IPS DF 19.7 (cell line): ENCODE results near the gene CRY2.
"Not testable (repeated sequence)": the region's sequence is repeated elsewhere in the genome, so short reads cannot be mapped to it uniquely, and the experiment has no call there.

Experiments used
- DNase-seq: peaks from one replicate; pipeline ENCODE4 v3.0.0-alpha.2; 2013; ENCODE audit warnings: low read depth, low spot score

Gene CRY2

DNA sequence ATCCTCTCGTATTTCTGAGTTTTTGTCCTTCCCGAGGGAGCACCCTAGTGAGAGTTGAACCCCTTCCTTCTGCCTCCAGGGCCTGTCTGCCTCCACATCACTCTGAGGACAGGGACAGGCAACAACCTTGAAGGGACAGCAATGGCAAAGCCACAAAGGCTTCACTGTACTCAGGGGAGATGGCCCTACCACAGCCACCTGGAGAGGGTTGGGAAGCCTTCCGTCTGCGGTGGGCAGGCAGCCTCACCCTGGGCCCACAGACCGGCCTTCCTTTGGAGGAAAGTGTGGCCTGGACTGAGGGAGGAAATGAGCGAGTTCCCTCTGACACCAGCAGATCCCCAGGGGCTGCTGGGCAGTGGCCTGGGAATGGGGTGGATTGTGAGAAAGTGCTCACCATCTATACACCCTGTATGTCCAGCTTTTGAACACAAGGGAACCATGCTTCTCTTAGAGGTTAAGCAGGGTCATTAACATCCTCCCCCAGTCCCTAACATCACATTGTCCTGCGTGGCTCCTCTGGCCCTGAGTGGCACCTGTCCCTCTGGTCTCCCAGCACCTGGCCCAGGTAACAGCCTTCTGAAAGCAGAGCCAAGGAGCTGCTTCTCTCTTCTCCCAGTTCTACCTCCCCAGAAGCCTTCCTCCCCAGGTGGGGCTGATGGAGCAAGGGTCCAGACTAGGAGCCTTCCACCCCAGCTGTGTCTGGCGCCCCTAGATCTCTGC is 35.5 kb upstream of the CRY2 start:
- DNase-seq: no peak

DNA sequence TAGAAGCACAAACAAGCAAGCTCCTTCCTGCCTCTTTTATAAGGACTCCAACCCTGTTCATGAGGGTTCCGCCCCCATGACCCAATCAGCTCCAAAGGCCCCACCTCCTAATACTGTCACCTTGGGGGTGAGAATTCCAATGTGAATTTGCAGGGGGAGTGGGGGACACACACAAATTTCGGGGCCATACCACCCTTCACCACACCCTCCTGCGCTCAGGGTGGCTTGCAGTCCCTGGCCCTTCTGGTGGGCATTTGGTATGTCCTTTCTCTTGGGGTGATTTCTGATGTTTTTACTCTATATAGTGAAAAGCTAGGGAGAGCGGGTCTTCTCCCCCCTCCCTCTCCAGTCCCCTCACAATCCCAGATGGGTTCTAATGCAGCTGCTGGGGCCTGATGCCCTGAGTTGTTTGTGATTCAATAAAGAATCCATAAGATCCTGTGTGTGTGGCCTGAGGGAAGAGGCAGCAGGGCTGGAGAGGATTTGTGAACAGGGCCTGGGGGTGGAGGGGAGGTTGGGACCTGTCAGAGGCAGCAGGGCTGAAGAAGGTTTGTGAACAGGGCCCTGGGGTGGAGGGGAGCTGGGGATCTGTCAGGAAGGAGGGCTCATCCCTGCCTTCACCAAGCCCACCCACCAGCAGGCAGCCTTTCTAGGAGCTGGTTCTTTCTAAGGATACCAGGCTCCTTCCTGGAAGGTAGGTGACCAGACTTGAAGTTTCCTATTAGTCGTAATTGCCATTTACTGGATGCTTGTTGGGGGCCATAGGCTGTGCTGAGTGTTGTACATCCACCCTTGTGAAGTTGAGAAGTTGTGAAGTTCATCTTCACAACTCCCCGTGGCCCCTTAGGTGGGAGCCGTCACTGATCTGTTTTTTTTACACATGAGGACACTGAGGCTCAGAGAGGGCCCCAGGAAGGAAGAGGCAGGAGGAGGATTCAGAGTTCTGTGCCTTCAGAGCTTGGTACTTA is 34.4 kb upstream of the CRY2 start:
- DNase-seq: no peak

DNA sequence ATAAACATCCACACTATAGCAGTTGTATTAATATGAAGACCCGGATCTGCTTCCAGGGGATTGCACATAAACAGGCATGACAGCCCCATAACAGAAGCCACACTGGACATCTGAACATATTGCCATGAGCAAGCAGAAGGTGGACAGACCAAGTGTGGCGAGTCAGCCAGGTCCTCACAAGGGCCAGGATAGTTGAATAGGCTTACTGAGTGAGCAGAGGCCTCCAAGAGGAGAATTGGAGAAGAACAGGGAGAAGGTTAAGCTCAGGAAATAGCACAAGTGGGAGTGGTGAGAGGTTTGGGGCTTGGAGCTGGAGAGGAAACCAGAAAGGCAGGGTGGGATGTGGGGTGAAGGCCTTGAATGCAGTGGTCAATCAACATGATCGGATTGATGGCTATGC is 31.5 kb upstream of the CRY2 start:
- DNase-seq: no peak

DNA sequence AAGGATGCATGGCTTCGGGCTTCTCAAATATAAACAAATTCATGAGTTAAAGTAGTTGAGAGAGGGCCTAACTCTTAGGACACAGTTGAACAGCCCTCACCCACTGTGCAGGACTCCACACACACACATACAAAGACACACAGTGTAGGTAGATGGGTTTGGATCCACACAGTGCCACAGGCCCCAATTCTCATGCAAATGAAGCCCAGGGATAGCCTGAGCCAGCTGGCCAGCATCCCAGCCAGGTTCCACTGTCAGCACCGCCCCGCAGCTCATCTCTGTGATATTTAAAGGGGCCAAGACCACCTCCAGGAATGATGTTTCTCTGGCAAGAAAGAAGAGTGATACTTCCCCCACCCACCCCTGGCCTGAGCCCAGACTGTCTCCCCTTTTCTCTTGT is 30.7 kb upstream of the CRY2 start:
- no peak for DNase-seq

DNA sequence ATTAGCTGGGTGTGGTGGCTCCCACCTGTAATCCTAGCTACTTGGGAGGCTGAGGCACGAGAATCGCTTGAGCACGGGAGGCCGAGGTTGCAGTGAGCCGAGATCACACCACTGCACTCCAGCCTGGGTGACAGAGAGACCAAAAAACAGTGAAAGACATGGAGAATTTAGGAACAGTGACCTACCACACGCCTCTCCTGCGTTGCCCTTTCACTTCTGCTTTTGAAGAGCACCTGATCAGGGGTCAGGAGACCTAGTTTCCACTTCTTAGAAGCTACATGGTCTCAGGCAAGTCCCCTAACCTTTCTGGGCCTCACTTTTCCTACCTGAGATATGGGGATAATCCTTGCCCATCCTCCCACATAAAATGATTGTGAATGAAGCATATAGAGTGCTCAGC is 30.1 kb upstream of the CRY2 start:
- no peak for DNase-seq

DNA sequence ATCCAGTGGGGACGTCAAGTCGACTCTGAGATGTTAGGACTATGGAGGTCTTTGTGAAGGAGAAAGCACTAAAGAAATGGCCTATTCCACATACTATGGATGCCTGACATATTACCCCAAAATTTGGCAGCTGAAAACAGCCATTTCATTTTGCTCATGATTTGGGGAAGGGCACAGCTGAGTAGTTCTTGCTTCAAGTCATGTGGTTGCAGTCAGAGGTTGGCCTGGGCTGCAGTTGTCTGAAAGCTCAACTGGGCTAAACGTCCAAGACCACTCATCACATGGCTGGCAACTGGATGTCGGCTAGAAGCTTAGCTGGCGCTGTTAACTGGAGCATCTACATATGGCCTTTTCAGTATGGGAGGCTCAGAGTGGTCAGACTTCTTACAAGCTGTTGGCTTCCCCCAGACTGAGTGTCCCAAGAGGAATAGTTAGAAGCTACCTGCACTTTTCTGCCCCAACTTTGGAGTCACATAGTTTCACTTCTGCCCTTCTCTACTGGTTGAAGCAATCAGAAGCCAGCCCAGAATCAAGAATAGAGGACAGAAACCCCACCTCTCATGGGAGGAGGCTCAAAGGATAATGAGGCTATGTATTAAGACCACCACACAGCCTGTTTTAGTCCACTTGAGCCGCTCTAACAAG is 28.2 kb upstream of the CRY2 start:
- DNase-seq: no peak

DNA sequence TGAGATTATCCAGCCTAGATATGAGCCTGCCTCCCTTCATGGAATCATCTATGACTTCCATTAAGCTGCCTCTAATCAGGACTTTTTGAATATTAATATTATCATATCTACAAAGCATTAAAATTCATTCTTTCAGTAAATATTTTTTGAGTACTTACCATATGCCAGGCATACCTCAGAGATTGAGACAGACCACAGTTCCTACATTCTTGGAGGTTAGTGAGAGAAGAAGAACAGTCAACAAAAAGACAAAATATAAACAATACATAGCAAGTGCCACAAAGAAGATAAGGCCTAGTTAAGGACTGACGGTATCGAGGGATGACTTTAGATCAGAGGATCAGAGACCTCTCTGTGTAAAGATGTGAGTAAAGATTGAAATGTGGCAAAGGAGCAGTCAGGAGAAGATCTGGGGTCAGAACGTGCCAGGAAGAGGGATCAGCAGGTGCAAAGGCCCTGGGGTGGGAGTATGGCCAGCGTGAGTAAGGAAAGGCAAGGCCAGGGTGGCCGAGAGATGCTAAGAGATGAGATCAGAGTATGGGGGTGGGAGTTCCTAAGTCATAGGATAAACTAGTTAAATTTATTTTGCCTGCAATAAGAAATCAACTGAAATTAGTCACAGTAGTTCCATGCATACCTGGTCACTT is 26.9 kb upstream of the CRY2 start:
- DNase-seq: no peak

DNA sequence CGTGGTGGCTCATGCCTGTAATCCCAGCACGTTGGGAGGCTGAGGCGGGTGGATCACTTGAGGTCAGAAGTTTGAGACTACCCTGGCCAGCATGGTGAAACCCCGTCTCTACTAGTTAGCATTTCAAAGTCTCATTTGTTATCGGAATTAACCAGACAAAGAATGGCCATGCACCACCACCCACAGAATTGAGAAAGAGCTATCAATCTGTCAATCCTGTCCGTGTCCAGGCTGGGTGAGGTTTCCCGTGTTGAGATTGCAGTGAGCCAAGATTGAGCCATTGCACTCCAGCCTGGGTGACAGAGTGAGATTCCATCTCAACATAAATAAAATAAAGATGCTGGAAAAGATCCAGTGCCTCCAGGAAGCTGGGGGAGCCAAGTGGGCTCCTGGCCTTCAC is 20.8 kb upstream of the CRY2 start:
- not testable (repeated sequence) for DNase-seq

DNA sequence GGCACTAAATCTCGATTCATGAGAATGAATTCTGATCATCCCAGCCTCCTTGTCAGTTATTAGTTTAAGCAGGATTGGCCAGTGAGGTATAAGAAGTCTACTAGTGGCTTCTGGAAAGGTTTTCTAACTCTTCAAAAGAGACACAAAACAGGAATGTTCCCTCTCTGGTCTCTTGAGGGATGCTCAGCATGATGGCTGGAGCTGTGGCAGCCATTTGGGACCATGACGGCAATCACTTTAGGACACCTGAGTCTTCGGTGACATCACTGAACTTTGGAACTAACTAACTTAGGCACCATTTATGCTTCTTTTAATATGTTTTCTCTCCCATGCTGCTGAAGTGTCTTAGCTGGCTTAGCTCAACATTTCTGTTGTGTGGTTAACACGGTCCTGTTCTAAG is 20.2 kb upstream of the CRY2 start:
- no peak for DNase-seq

DNA sequence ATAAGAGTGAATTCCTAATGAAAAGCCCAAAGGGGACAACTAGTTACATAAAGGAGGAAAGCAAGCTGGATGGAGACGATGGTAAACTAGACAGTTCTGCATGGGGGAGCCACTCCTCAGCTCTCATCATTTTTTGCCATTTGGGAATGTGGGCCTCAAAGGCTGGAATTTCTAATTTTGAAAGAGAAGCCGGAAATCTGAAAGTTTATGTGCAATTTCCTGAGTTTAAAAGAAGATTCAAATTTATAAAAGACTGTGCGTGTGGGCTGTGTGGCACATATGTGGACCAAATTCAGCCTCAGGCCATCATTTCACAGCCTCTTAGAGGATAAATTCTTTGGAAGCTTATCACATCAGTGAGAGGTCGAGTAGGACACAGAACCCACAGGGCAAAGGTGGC is 18.3 kb upstream of the CRY2 start:
- no peak for DNase-seq

DNA sequence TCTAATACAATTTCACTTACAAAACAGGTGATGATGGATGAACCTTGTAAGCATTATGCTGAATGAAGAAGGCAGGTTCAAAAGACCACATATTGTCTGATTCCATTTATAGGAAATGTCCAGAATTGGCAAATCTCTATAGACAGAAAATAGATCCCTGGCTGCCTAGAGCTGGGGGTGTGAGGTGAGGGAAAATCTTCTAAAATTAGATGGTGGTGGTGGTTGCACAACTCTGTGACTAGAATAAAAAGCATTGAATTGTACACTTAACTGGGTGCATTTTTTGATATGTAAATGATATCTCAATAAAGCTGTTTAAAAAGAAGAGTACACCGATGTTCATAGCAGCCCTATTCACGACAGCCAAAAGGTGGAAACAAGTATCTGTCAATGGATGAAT is 16.7 kb upstream of the CRY2 start:
- DNase-seq: no peak

DNA sequence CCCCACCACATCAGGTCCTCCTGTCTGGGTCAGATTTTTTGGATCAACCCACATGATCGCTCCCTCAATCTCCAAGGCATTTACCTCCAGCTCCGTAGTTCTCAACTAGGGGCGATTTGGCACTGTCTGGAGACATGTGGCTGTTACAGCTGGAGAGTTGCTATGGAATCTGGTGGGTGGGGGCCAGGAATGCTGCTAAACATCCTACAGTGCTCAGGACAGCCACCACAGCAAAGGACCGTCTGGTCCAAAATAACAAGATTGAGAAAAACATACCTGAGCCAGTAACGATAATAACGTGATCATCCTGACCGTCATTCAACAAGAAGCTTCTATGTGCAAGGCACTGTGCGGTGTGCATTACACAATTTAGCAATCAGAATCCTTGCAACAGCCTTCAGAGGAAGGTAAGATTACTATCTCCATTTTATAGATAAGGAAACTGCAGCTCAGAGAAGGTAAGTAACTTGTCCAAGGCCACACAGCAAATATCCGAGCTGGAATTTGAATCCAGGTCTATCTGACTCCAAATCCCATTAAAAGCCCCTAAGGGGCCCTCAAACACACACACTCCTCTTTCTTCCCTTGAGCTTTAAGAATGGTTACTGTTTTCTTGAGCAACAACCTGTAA is 14.3 kb upstream of the CRY2 start:
- DNase-seq: no peak

DNA sequence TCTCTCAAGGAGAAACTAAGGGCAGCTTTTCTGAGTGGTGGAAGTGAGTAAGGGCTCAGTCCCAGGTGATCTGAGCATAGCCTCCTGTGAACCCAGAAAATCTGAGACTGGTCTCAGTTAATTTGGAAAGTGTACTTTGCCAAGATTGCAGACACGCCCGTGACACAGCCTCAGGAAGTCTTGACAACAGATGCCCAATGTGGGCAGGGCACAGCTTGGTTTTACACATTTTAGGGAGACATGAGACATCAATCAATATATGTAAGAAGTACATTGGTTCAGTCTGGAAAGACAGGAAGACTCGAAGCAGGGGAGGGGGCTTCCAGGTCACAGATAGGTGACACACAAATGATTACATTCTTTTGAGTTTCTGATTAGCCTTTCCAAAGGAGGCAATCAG is 13.5 kb upstream of the CRY2 start:
- no peak for DNase-seq

DNA sequence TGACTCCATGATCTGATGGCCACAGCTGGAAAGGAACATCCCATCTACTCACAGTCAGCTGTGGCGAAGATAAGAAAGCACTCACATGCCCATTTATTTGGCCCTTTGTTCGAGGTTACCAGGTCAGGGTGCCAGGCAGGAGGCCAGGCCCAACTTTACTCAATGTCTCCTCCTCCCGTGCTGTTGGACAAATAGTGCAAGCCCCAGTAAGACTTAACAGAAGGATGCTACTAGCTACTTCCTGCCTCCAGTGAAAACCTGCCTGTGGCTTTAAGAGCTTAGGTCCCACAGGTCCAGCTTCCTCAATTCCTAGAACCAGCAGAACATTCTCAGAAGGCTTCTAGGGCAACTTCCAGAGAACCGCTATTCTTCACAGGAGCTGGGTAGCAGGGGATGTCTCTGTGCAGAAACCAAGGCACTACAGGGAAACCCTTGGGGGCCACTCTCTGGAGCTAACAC is 12.9 kb upstream of the CRY2 start:
- DNase-seq: no peak

DNA sequence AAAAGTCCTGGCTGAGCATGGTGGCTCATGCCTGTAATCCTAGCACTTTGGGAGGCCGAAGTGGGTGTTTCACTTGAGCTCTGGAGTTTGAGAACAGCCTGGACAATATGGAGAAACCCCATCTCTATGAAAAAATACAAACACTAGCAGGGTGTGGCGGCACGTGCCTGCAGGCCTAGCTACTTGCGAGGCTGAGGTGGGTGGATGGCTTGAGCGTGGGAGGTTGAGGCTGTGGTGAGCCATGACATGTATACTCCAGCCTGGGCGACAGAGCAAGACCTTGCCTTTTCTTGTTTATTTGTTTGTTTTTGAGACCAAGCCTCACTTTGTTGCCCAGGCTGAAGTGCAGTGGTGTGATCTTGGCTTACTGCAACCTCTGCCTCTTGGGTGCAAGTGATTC is 8.1 kb upstream of the CRY2 start:
- DNase-seq: no peak

DNA sequence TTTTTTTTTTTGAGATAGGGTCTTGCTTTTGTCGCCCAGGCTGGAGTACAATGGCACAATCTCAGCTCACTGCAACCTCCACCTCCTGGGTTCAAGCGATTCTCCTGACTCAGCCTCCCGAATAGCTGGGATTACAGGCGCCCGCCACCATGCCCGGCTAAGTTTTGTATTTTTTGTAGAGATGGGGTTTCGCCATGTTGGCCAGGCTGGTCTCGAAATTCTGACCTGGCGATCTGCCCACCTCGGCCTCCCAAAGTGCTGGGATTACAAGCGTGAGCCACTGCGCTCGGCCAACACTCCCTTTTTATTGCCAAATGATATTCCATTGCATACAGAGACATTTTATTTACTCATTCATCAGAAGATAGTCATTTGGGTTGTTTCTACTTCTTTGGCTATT is 7.0 kb upstream of the CRY2 start:
- not testable (repeated sequence) for DNase-seq

DNA sequence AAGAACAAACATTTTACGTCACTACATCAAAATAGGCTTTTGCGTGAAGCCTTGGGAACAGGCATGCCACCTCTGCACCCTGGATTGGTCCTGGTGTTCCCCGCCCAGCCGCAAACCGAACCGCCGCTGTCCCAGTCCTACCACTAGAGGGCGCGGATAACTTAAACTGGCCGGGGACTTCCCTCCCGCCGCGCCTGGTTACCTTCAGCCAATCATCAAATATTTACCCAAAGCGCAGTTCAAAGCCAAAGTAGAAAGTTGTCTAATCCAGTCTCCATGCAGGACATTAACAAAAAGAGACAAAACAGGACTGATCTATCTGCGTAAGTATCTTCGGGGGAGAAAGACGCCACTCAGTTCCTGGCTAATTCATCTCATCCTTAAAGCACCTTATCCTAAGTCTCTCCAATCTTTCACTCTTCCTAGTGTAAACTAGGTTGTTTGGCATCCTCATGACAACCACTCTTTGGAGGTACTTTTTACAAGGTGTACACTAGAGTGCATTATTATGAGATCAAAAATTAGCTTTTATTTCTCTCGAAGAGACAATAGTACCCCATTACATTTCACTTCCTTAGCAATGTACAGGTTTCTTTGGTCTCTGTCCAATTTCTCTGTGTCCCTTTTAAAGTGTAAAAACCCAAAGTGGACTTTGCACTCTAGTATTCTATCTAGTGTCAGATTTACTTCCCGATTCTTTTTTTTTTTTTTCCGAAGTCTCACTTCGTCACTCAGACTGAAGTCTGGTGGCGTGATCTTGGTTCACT is 3.9 kb upstream of the CRY2 start:
- DNase-seq: no peak

DNA sequence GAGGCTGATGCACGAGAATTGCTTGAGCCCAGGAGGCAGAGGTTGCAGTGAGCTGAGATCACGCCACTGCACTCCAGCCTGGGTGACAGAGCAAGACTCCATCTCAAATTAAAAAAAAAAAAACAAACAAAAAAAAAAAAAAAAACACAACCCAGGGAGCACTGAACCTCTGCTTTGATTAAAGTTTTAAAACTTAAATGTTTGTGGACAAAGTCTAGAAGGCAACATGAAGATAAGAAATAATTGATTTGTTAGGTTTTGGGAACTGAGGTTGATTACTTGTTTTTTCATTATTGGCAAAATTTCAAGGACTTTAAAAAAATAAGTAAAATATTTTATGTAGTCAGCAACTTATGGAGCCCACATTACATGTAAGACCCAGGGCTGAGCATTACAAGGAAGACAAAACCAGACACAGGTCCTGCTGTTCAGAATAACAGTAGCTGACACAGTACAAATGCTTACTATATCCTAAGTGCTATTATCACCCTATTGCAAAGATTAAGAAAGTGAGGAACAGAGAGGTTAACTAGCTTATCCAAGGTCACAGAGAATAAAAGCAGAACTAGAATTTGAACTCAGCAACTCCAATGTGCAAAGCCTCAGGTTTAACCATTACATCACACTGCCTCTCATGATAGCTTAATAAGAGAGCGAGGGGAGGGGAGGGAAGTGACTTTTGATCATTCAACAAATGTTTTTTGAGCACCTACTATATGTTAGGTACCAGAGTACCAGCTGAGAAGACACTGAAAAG is 2.3 kb upstream of the CRY2 start:
- no peak for DNase-seq

DNA sequence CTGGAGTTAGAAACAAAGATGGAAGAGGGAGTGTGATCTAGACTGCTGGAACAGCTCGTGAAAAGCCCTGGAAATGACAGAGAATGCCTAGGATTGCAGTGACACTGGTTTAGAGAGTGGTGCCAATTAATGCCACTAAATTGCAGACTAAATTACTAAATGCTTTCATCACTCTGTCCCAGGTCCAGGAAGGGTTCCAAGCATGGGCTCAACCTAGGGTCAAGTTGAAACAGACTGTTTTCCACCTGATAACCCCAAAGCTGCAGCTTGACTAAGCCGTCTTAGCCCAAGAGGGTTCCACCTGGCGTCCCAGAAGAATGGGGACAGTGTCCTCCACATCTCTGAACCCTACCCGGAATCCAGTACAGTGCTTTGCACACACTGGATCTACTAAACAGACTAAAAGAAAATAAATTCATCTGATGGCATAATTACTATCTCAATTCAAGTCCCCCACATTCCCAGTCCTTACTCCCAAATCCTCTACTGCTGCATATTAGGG is 1.1 kb upstream of the CRY2 start:
- no peak for DNase-seq

DNA sequence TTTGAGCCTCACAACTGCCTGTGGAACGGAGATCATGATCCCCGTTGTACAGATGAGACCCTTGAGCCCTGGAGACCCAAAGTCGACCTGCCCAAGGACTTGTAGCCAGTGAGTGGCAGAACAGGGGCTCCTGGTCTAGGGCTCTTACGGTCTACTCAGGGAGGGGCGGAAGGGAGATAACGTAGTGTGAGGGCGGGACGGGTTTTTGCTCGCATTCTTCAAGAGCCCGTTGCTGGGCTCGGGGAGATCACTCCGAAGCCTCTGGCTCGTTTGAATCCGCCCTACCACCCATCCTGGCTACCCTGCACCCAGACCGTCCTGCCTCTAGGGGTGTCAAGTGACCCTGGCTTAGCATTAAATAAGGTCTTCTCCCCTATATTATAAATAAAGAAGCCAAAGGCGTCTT is 639 bp downstream of the CRY2 start:
- DNase-seq: no peak
